Hepatocyte (in vitro differentiated cells): ENCODE data around the gene MOGAT1.

ENCODE experiments used
- EZH2 ChIP-seq: fragments of 200-600 bp; sonication (generic); IDR thresholded peaks from 2 replicates; pipeline ENCODE4 v1.6.1; 2016; ENCODE audit warnings: antibody characterized with exemption, mild to moderate bottlenecking, borderline replicate concordance
- EZH2phosphoT487 ChIP-seq: fragments of 200-600 bp; sonication (generic); IDR thresholded peaks from one replicate; pipeline ENCODE4 v1.6.1; 2018; ENCODE audit warnings: antibody characterized with exemption, mild to moderate bottlenecking, low read depth, moderate library complexity; ENCODE audit not compliant: unreplicated experiment, severe bottlenecking
- TF ChIP-seq, protein P1 (sequence below): fragments of 200-600 bp; sonication (generic); IDR thresholded peaks from 2 replicates; pipeline ENCODE4 v1.5.1; 2016; ENCODE audit warnings: antibody characterized with exemption, mild to moderate bottlenecking; ENCODE audit not compliant: poor library complexity

DNA sequence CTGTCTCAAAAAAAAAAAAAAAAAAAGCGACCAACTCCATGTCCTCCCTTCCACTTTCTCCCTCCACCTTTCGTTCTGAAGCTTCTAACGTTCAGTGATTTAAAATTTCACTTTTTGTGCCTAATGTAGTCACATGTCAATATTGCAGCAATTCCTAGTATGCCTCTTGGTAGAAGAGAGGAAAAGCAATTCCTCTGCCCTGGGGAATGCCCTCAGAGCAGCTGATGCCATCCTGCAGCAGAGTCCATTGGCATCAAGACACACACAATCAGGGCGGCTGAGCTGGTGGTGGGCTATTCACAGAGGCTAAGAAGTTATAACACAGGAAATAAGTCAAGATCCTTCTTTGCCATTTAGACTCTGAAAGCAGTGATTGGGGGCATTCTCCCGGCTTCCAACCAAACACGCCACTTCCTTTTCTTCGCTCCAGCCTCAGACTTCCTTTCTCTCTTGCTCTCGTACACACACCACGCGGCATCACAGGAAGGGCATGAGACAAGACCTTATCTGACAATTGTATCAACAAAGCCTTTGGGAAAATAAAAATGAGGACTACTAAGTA is 71.9 kb downstream of the MOGAT1 start:
- no peak for TF ChIP-seq EZH2
- TF ChIP-seq, protein P1, sequence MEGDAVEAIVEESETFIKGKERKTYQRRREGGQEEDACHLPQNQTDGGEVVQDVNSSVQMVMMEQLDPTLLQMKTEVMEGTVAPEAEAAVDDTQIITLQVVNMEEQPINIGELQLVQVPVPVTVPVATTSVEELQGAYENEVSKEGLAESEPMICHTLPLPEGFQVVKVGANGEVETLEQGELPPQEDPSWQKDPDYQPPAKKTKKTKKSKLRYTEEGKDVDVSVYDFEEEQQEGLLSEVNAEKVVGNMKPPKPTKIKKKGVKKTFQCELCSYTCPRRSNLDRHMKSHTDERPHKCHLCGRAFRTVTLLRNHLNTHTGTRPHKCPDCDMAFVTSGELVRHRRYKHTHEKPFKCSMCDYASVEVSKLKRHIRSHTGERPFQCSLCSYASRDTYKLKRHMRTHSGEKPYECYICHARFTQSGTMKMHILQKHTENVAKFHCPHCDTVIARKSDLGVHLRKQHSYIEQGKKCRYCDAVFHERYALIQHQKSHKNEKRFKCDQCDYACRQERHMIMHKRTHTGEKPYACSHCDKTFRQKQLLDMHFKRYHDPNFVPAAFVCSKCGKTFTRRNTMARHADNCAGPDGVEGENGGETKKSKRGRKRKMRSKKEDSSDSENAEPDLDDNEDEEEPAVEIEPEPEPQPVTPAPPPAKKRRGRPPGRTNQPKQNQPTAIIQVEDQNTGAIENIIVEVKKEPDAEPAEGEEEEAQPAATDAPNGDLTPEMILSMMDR, result no peak
- no peak for TF ChIP-seq EZH2phosphoT487
